H9 (cell line): Measurements from ENCODE around the gene CALM1. TPM values are rescaled to one million over a fixed set of nuclear protein-coding genes. Genes with fewer than 3 reads are reported as not detected.

Source experiments
- DNase-seq: peaks from one replicate; pipeline ENCODE4 v3.0.0-alpha.2; 2017
- H2AFZ ChIP-seq: one replicate; pipeline ENCODE4 v1.6.1; 2013; ENCODE audit warnings: mild to moderate bottlenecking, low read length, control low read depth, moderate library complexity
- H2AK5ac ChIP-seq: 2 replicates; pipeline ENCODE4 v1.6.1; 2013; ENCODE audit warnings: low read length, control low read depth, mixed read lengths; ENCODE audit not compliant: insufficient read length
- H2BK120ac ChIP-seq: one replicate; pipeline ENCODE4 v1.6.1; 2013; ENCODE audit warnings: low read depth, mild to moderate bottlenecking, low read length, control low read depth, inconsistent platforms; ENCODE audit not compliant: poor library complexity, severe bottlenecking
- H2BK12ac ChIP-seq: 2 replicates; pipeline ENCODE4 v1.6.1; 2013; ENCODE audit warnings: low read length, control low read depth, mixed read lengths, low read depth; ENCODE audit not compliant: insufficient read length
- H2BK15ac ChIP-seq: 2 replicates; pipeline ENCODE4 v1.6.1; 2013; ENCODE audit warnings: low read depth, low read length, control low read depth
- H2BK20ac ChIP-seq: one replicate; pipeline ENCODE4 v1.6.1; 2013; ENCODE audit warnings: low read depth, mild to moderate bottlenecking, low read length, control low read depth, inconsistent platforms; ENCODE audit not compliant: poor library complexity, severe bottlenecking
- H2BK5ac ChIP-seq: 2 replicates; pipeline ENCODE4 v1.6.1; 2013; ENCODE audit warnings: low read length, control low read depth, mixed read lengths; ENCODE audit not compliant: insufficient read length
- H3K14ac ChIP-seq: 2 replicates; pipeline ENCODE4 v1.6.1; 2013; ENCODE audit warnings: low read length, control low read depth; ENCODE audit not compliant: insufficient read depth
- H3K18ac ChIP-seq: 2 replicates; pipeline ENCODE4 v1.6.1; 2013; ENCODE audit warnings: low read depth, mild to moderate bottlenecking, mixed read lengths, low read length, control low read depth; ENCODE audit not compliant: insufficient read length
- H3K23ac ChIP-seq: 2 replicates; pipeline ENCODE4 v1.6.1; 2013; ENCODE audit warnings: low read length, control low read depth, mixed read lengths, low read depth; ENCODE audit not compliant: insufficient read length
- H3K23me2 ChIP-seq: 2 replicates; pipeline ENCODE4 v1.6.1; 2013; ENCODE audit warnings: low read depth, mild to moderate bottlenecking, mixed read lengths, low read length, control low read depth; ENCODE audit not compliant: insufficient read length, poor library complexity, severe bottlenecking
- H3K27ac ChIP-seq: 2 replicates; pipeline ENCODE4 v1.5.1; 2013; ENCODE audit warnings: low read length, control low read depth, mixed read lengths, low read depth; ENCODE audit not compliant: insufficient read length
- H3K27me3 ChIP-seq: 2 replicates; pipeline ENCODE4 v1.6.1; 2013; ENCODE audit warnings: low read length, control low read depth, inconsistent platforms; ENCODE audit not compliant: insufficient read depth
- H3K4ac ChIP-seq: 2 replicates; pipeline ENCODE4 v1.6.1; 2013; ENCODE audit warnings: low read depth, mild to moderate bottlenecking, control low read depth, inconsistent platforms, low read length, moderate library complexity
- H3K4me1 ChIP-seq: 2 replicates; pipeline ENCODE4 v1.6.1; 2013; ENCODE audit warnings: low read length, control low read depth, inconsistent platforms; ENCODE audit not compliant: insufficient read depth
- H3K4me2 ChIP-seq: 2 replicates; pipeline ENCODE4 v1.6.1; 2013; ENCODE audit warnings: low read length, control low read depth, mixed read lengths; ENCODE audit not compliant: insufficient read length, insufficient read depth
- H3K56ac ChIP-seq: 2 replicates; pipeline ENCODE4 v1.6.1; 2013; ENCODE audit warnings: low read depth, mild to moderate bottlenecking, mixed read lengths, low read length, control low read depth; ENCODE audit not compliant: insufficient read length
- H3K79me1 ChIP-seq: 2 replicates; pipeline ENCODE4 v1.6.1; 2013; ENCODE audit warnings: low read depth, mild to moderate bottlenecking, moderate library complexity, low read length, control low read depth, inconsistent platforms; ENCODE audit not compliant: insufficient read depth, poor library complexity, severe bottlenecking
- H3K79me2 ChIP-seq: 2 replicates; pipeline ENCODE4 v1.6.1; 2013; ENCODE audit warnings: low read length, control low read depth, inconsistent platforms; ENCODE audit not compliant: insufficient read depth
- H3K9ac ChIP-seq: 2 replicates; pipeline ENCODE4 v1.6.1; 2013; ENCODE audit warnings: low read length, control low read depth, mixed read lengths; ENCODE audit not compliant: insufficient read length; ENCODE audit errors: extremely low read depth
- H3K9me3 ChIP-seq: one replicate; pipeline ENCODE4 v1.6.1; 2013; ENCODE audit warnings: low read depth, low read length, inconsistent platforms; ENCODE audit not compliant: control insufficient read depth
- H3T11ph ChIP-seq: one replicate; pipeline ENCODE4 v1.6.1; 2013; ENCODE audit warnings: mild to moderate bottlenecking, low read length, control low read depth, inconsistent platforms
- H4K20me1 ChIP-seq: one replicate; pipeline ENCODE4 v1.6.1; 2013; ENCODE audit not compliant: control insufficient read depth, insufficient read length, insufficient read depth
- H4K5ac ChIP-seq: 2 replicates; pipeline ENCODE4 v1.6.1; 2013; ENCODE audit warnings: low read depth, mild to moderate bottlenecking, mixed read lengths, low read length, control low read depth; ENCODE audit not compliant: insufficient read length
- H4K8ac ChIP-seq: replicated peaks from 2 replicates; pipeline ENCODE4 v1.6.1; 2013; ENCODE audit warnings: low read length, control low read depth, mixed read lengths, low read depth; ENCODE audit not compliant: insufficient read length
- H4K91ac ChIP-seq: 2 replicates; pipeline ENCODE4 v1.6.1; 2013; ENCODE audit warnings: low read depth, mild to moderate bottlenecking, moderate library complexity, mixed read lengths, low read length, control low read depth; ENCODE audit not compliant: insufficient read length
- H3K27ac Mint-ChIP-seq, 3 experiments: 2 replicates in 2 of 3; 3 replicates in 1 of 3; pipeline ENCODE4 v1.8.0; 2020 to 2021; ENCODE audit warnings: mixed read lengths in 3 of 3, mild to moderate bottlenecking in 1 of 3, moderate library complexity in 1 of 3
- H3K27me3 Mint-ChIP-seq: 2 replicates; pipeline ENCODE4 v1.8.0; 2021; ENCODE audit warnings: low read depth, mild to moderate bottlenecking, moderate library complexity, mixed read lengths
- H3K36me3 Mint-ChIP-seq, 3 experiments: 2 replicates in 2 of 3; 3 replicates in 1 of 3; pipeline ENCODE4 v1.8.0; 2020 to 2021; ENCODE audit warnings: low read depth in 3 of 3, mixed read lengths in 3 of 3; ENCODE audit not compliant: insufficient read depth in 1 of 3
- H3K4me1 Mint-ChIP-seq, 2 experiments: 2 replicates each; pipeline ENCODE4 v1.8.0; 2020; ENCODE audit warnings: mixed read lengths in 2 of 2
- H3K4me3 Mint-ChIP-seq, 2 experiments: 2 replicates in 1 of 2; 3 replicates in 1 of 2; pipeline ENCODE4 v1.8.0; 2020 to 2021; ENCODE audit warnings: mild to moderate bottlenecking in 2 of 2, mixed read lengths in 2 of 2, moderate library complexity in 1 of 2
- H3K9me3 Mint-ChIP-seq, 2 experiments: 2 replicates in 1 of 2; 3 replicates in 1 of 2; pipeline ENCODE4 v1.8.0; 2020; ENCODE audit warnings: mild to moderate bottlenecking in 2 of 2, mixed read lengths in 2 of 2, moderate library complexity in 1 of 2
- CTCF ChIP-seq: fragments of 200-600 bp; sonication (generic); conservative IDR thresholded peaks from 3 replicates; pipeline ENCODE4 v1.8.0; 2021; ENCODE audit warnings: antibody characterized with exemption, mild to moderate bottlenecking
- WGBS: extraction: QIAGEN DNeasy Blood & Tissue Kit; methylation state at CpG from one replicate; pipeline ENCODE4 v1.1.7; 2013; ENCODE audit warnings: missing lambda C conversion rate, low lambda C conversion rate, mixed read lengths; ENCODE audit not compliant: insufficient read length; ENCODE audit errors: extremely low coverage; 5-methylcytosine and 5-hydroxymethylcytosine counted together
- total RNA-seq: library from RNA; stranded (reverse); gene quantifications from 2 replicates; pipeline ENCODE4 v1.2.1, GENCODE V29; 2021

The CALM1 gene
- total RNA-seq, 1 experiment from 2014 or later: 354 TPM

GRCh38 chr14:90444077-90444696, 47.4 kb downstream of the CALM1 start:
- no peak overlapping the region for H2BK12ac ChIP-seq
- no peak for DNase-seq
- no peak overlapping the region for H4K5ac ChIP-seq
- no peak overlapping the region for H2BK15ac ChIP-seq
- no peak overlapping the region for H2AK5ac ChIP-seq
- no peaks in the 10 kb centered on the region for H3K79me2 ChIP-seq
- no peaks in the 10 kb centered on the region for H4K20me1 ChIP-seq
- no peaks in the 10 kb centered on the region for H3K27me3 ChIP-seq
- H3K9me3 ChIP-seq: peaks cover 5% of the 10 kb centered on the region
- no peak overlapping the region for H3K14ac ChIP-seq
- H3K9ac ChIP-seq: no peak overlapping the region
- H3K4me1 ChIP-seq: peaks cover 6% of the 10 kb centered on the region; the same call in 1 of the 2 replicates
- no peak overlapping the region for H3K56ac ChIP-seq
- H3K23ac ChIP-seq: no peak overlapping the region
- no peaks in the 10 kb centered on the region for H3K27me3 Mint-ChIP-seq
- H3K79me1 ChIP-seq: no peaks in the 10 kb centered on the region
- peaks cover 4 to 7% of the 10 kb centered on the region in 2 experiments for H3K9me3 Mint-ChIP-seq
- H3K4me2 ChIP-seq: no peak overlapping the region
- H3K36me3 Mint-ChIP-seq: 0 out of 7 replicates have a peak, but pooled peaks cover 0 to 2% (median 0%) of the 10 kb centered on the region in 3 experiments
- no peak overlapping the region for H2AFZ ChIP-seq
- no peak overlapping the region for H3K27ac ChIP-seq
- H3K4me3 Mint-ChIP-seq: no peak overlapping the region
- no peak overlapping the region for H4K91ac ChIP-seq
- no peaks in the 10 kb centered on the region for H3K23me2 ChIP-seq
- no peak overlapping the region for H3T11ph ChIP-seq
- no peak overlapping the region for H3K18ac ChIP-seq
- TF ChIP-seq CTCF: no peak
- no peak overlapping the region for H4K8ac ChIP-seq
- no peak overlapping the region for H3K4ac ChIP-seq
- H2BK120ac ChIP-seq: no peak overlapping the region
- H2BK5ac ChIP-seq: no peak overlapping the region
- peak overlapping the region in 1 of 3 experiments; percentile 44; a peak in 3 of 7 replicates for H3K27ac Mint-ChIP-seq
- H3K4me1 Mint-ChIP-seq: peaks cover 37 to 52% of the 10 kb centered on the region in 2 experiments
- no peak overlapping the region for H2BK20ac ChIP-seq
- WGBS: no CpG with 5 or more reads among the region's 6 CpGs
